HG02610 (cell line): ENCODE results near the gene RNF181.
"Not testable (repeated sequence)": the region's sequence is repeated elsewhere in the genome, so short reads cannot be mapped to it uniquely, and the experiment has no call there.

Experiments used
- ATAC-seq: cut with Tn5 transposase; IDR thresholded peaks from one replicate; pipeline ENCODE4 v1.9.1; 2021; ENCODE audit warnings: mild to moderate bottlenecking, moderate library complexity; ENCODE audit not compliant: unreplicated experiment

The RNF181 gene

DNA sequence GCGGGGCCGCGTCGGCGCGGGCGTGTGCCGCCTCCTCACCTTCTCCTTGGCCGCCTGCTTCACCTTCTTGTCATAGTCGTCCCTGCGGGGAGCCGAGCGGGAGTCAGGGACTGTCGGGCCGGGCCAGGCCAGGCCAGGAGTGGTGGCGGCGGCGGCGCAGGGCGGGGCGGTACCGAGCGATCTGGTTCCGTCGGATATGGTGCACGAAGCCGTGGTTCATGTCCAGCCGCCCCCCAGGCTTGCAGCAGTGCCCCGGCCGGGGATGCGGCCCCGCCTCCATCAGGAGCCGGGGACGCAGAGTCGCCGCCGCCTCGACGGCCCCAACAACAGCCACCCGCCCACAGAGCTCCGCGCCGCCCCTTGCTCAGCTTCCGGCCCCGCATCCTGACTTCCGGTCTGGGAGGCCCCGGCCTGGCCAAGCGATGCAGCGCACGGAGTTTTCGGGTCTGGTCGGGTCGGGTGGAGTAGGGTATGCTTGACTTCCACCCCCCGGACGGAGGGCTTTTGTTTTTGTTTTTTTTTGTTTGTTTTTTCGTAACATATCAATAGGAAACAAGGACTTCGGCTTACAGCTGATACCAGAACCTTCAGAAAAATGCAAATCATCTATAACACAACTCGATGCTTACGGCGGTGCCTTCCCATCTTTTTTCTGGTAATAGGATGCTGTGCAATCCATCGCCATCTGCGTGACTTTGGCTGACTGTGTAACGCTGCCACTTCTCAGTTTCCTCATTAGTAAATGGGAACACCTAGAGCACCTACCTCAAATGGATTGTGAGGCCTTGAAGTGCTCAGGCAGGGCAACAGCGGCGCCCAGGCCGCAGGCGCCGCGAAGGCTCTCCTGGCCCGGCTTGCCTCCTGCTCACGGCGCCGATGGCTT is 16.4 kb downstream of the RNF181 start, which contains the start of gene C2orf68:
C2orf68 (minus strand) TSS at position 362 of the 883 bp plus-strand sequence; CDS start at position 280, 82 bp downstream.
- ATAC-seq: peak; percentile 79

DNA sequence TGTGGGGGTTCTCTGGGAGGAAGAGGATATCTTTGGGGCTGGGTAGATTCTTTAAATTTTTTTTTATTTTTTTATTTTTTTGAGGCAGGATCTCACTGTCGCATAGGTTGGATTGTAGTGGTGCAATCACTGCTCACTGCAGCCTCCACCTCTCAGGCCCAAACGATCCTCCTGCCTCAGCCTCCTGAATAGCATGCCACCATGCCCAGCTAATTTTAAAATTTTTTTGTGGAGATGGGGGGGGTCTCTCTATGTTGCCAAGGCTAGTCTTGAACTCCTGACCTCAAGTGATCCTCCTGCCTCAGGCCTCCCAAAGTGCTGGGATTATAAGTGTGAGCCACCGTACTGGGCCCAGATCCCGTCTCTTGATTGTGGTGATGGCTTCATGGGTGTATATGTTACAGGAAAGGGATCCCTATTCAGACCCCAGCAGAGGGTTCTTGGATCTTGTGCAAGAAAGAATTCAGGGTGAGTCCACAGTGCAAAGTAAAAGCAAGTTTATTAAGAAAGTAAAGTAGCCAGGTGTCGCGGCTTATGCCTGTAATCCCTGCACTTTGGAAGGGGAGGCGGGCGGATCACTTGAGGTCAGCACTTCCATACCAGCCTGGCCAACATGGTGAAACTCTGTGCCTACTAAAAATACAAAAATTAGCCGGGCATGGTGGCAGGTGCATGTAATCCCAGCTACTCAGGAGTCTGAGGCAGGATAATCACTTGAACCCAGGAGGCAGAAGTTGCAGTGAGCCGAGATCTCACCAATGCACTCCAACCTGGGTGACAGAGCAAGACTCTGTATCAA is 18.4 kb downstream of the RNF181 start:
- ATAC-seq: no peak

DNA sequence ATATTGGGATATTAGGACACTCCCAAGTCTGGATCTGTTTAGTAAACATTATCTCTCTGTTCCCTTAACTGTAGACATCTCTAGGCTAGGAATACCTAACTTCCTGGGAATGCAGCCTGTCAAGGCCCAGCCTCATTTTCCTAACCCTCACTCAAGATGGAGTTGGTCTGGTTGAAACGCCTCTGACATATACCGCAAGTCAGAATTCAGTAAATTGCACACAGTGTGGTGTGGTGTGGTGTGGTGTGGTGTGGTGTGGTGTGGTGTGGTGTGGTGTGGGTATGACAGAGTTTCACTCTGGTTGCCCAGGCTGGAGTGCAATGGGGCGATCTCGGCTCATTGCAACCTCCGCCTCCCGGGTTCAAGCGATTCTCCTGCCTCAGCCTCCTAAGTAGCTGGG is 19.2 kb downstream of the RNF181 start:
- ATAC-seq: not testable (repeated sequence)

DNA sequence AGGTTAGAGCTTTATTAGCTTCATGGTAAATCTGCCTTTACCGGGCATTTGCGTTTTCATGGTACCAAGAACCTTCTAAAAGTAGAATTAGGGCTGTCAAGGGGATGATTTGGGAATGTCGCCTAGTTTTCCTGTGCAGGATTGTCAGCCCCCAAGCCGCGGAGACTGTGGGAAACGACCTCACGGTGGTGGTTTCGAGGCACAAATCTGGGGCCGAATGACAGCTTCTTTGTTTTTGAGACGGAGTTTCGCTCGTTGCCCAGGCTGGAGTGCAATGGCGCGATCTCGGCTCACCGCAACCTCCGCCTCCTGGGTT is 19.8 kb downstream of the RNF181 start:
- no peak for ATAC-seq

DNA sequence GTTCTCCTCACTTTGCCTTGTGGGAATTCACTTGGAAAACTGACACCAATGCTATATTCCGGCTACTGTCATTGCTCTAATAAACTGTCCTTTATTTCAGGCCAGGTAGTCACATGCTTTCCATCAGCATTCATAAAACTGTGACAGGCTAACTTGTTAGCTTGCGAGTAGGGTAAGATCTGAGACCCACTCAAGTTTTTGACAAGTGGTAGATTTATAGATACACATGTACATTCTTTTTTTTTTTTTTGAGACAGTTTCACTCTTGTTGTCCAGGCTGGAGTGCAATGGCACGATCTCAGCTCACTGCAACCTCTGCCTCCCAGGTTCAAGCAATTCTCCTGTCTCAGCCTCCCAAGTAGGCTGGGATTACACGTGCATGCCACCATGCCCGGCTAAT is 22.2 kb downstream of the RNF181 start:
- not testable (repeated sequence) for ATAC-seq

DNA sequence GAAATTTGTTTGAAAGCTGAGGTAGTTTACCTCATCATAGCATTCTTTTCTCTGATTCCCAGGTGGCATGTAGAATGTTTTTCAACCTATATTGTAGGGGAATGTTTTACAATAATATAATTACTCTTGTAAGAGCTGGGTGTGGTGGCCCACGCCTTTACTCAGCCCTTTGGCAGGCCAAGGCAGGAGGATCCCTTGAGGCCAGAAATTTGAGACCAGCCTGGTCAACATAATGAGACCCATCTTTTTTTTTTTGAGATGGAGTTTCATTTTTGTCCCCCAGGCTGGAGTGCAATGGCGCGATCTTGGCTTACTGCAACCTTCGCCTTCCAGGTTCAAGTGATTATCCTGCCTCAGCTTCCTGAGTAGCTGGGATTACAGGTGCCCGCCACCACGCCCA is 24.1 kb downstream of the RNF181 start:
- ATAC-seq: no peak

DNA sequence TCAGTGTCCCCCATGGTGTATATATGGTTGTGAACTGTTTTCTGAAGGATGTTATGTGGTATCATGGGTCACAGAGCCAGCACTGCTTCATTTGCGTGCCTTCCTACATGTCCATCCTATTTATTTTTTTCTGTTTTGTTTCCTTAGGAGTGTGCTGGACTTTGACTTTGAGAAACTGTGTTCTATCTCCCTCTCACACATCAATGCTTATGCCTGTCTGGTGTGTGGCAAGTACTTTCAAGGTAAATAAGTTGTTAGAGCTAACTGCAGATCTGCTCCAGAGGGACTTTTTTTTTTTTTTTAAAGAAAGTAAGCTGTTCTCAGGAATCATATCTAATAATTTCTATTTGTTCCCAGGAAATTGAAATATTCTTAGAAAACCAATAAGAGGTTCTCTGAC is 25.8 kb downstream of the RNF181 start:
- ATAC-seq: no peak

DNA sequence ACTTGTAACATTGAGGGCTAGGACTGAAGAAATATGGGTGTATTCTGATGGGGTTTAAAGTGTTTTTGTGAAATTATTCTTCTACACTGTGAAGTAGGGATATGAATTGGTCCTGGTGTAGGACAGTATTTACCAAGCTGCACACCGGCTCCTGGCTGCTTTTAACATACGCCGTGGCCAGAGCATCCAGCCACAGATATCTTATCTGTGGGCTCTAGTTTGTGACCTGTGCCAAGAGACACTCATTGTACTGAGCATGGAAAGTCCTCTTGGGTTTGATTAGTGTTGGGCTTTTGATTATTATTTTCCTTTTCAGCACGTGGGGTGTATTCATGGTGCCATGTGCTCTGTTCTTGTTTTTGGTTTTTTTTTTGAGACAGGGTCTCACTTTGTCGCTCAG is 28.4 kb downstream of the RNF181 start:
- no peak for ATAC-seq

DNA sequence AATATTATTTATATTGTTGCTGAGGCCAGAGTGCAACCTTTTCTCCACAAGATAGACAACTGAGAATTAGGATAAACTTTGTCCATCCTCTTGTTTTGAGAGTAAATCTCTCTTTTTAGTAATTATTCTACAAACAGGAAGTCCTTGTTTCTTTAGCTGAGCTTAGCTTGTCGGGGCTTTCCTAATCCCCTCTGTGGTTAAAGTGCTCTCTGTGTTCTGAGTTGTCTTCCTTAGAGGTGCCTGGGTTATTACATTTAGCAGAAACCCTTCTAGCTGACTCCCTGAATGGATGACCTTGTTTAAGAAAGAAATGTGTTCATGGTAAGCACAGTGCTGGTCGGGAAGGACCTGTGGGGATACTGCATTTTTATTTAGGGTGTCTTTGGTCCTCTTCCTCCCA is 33.1 kb downstream of the RNF181 start:
- peak; percentile 91 for ATAC-seq

DNA sequence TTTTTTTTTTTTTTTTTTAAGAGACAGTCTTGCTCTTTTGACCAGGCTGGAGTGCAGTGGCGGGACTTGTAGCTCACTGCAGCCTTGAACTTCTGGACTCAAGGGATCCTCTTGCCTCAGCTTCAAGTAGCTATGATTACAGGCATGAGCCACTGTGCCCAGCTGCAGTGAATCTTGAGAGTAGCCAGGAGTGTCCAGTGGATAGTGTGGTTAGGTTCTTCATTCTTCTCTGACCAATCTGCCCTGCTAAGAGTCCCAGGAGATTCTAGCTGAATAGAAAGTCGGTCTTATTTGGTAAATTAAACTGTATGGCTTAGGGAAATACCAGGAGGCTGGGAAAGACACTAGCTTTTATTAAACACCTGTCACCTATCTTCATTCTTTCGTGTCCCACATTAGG is 35.8 kb downstream of the RNF181 start:
- no peak for ATAC-seq

DNA sequence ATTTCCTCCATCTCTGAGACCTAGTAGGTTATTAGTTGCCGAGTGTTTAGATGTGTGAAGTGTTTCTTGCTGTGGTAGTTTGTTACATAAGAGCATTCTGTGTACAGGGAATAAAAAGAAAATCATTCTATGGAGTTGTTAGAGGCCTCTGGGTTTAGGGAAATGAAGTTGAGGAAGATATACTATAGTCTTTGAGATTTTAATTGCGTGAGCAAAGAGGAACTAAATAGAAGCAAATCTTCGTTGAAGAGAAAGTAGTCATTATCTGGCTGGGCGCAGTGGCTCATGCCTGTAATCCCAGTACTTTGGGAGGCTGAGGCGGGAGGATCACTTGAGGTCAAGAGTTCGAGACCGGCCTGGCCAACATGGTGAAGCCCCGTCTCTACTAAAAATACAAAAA is 39.5 kb downstream of the RNF181 start:
- no peak for ATAC-seq

DNA sequence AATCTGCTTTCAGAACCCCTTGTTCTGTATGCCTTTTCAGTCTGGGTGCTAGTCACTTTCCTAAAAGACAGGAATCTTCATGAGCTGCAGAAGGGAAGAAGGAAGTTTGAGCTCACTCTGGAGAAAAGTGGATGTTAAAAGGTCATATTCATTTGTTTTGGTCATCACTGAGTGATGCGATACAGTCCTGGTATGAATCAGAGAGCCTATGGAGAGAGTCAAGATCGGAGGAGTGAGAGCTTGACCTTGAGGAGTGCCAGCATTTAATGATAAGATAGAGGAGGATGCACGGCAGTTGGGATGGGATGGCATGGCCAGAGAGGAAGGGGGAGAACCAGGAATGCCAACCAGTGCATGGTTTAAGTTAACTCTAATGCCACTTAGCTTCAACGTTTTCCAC is 40.1 kb downstream of the RNF181 start:
- no peak for ATAC-seq

DNA sequence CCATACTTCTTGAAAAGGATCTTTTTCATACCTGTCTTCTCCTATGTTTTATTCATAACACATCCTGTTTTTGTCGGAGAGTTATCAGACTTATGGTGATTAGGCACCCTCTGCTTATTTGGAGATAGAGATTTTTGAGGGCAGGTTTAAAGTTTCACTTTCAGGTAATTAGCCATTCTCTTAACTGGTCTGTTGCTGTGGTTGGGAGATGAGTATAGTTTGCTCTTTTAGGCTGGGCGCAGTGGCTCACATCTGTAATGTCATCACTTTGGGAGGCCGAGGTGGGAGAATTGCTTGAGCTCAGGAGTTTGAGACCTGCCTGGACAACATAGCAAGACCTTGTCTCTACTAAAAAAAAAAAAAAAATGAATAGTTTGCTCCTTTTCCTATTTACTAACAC is 47.2 kb downstream of the RNF181 start:
- ATAC-seq: peak; percentile 62

DNA sequence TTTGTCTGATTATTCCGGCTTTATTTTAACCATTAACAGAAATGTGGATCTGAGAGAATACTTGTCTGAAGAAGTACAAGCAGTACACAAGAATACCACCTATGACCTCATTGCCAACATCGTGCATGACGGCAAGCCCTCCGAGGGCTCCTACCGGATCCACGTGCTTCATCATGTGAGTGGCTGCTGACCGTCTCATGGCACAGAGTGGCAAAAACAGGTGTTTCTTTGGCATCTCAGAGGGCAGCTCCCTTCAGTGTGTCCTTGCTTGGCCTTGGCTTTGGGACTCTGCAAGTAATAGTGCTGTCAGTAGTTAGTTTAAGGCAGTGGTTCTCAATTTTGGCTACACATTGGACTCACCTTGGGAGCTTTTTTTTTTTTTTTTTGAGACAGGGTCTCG is 49.4 kb downstream of the RNF181 start:
- ATAC-seq: no peak

DNA sequence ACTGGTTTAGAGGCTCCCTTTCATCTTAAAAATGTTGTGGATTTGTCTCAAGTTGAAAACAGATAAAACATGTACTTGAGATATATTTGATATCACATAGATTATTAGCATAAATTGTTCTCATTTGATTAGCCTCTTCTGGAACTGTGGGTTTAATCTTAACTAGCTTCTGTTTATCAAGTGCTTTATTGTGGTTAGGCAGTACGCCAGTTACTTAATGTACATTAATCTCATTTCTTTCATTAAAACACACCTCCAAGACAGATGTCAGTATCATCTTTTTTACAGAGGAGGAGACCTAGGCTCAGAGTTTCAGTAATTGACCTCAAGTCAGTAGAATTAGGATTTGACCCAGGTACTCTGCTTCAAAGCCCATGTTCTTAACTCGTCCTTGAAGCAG is 50.6 kb downstream of the RNF181 start:
- no peak for ATAC-seq
